HG03135 (cell line): ENCODE measurements around the gene ERN2.
A peak's percentile ranks its signal among the peaks of the same experiment; 100 is the strongest.

Source experiments
- ATAC-seq: cut with Tn5 transposase; IDR thresholded peaks from one replicate; pipeline ENCODE4 v1.9.1; 2021; ENCODE audit warnings: mild to moderate bottlenecking, moderate library complexity; ENCODE audit not compliant: unreplicated experiment

The ERN2 gene

GRCh38 chr16:23689442-23690187 lies 23.4 kb downstream of the ERN2 start:
- ATAC-seq: no peak

GRCh38 chr16:23687034-23687808 lies 25.8 kb downstream of the ERN2 start:
- no peak for ATAC-seq

GRCh38 chr16:23683487-23683886 lies 29.5 kb downstream of the ERN2 start:
- ATAC-seq: no peak

GRCh38 chr16:23682181-23682580 lies 30.8 kb downstream of the ERN2 start:
- no peak for ATAC-seq

- no peak for ATAC-seq
Observed at GRCh38 chr16:23679986-23680336, 33.1 kb downstream of the ERN2 start.

GRCh38 chr16:23679274-23679985 lies 33.6 kb downstream of the ERN2 start:
- no peak for ATAC-seq

- peak; percentile 84 for ATAC-seq
Observed at GRCh38 chr16:23678430-23679273, 34.4 kb downstream of the ERN2 start, which contains the start of gene PLK1. TSS of gene PLK1 (plus strand) at chr16:23678889. CDS start at chr16:23678933, 44 bp downstream.

GRCh38 chr16:23676924-23677480 lies 36.0 kb downstream of the ERN2 start:
- no peak for ATAC-seq

GRCh38 chr16:23673971-23674614 lies 38.9 kb downstream of the ERN2 start:
- ATAC-seq: no peak

GRCh38 chr16:23670137-23670776 lies 42.8 kb downstream of the ERN2 start:
- ATAC-seq: peak; percentile 98

GRCh38 chr16:23668873-23669272 lies 44.1 kb downstream of the ERN2 start:
- ATAC-seq: no peak

GRCh38 chr16:23668225-23668624 lies 44.8 kb downstream of the ERN2 start:
- no peak for ATAC-seq

- no peak for ATAC-seq
Observed at GRCh38 chr16:23667355-23667659, 45.7 kb downstream of the ERN2 start.

- ATAC-seq: no peak
Observed at GRCh38 chr16:23666571-23667354, 46.3 kb downstream of the ERN2 start.

- no peak for ATAC-seq
Observed at GRCh38 chr16:23663918-23664317, 49.1 kb downstream of the ERN2 start.

- ATAC-seq: no peak
Observed at GRCh38 chr16:23651943-23652468, 61.0 kb downstream of the ERN2 start.

- ATAC-seq: no peak
Observed at GRCh38 chr16:23650674-23651416, 62.2 kb downstream of the ERN2 start.

- ATAC-seq: no peak
Observed at GRCh38 chr16:23642246-23642774, 70.7 kb downstream of the ERN2 start.
